GM10847 (cell line): ENCODE measurements around the gene TRIM37.

Experiments
- POLR2A ChIP-seq: IDR thresholded peaks from 2 replicates; pipeline ENCODE4 v1.6.1; 2011; ENCODE audit not compliant: insufficient read length; ENCODE audit errors: extremely low read depth

The TRIM37 gene

DNA sequence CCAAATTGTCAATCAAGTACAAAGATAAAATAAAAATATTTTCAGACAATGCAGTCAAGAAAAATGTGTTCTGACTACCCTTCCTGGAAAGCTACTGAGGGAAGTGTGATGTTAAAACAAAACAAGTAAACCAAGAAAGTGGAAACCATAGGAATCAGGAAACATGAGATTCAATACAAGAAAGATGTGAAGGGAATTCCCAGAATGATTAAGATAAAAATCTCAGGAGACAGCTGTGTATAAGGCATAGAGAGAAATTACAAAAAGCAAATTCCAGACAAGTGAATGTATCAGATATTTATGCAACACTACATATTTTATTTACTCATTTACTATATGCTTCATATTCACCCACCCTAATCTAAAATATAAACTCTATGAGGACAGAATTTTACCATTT, 32.2 kb downstream of the TRIM37 start:
- no peak for TF ChIP-seq POLR2A

DNA sequence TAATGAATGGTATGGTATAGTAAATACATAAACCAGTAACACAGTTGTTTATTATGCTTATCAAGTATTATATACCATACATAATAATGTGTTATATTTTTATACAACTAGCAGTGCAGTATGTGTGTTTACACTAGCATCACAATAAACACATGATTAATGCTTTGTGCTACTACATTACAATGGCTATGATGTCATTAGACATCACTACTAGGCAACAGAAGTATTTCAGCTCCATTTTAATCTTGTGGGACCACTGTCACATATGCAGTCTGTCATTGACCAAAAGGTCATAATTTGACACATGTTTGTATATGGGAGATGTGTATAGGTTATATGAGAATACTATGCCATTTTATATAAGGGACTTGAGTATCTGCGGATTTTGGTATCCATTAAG, 32.7 kb downstream of the TRIM37 start:
- TF ChIP-seq POLR2A: no peak

DNA sequence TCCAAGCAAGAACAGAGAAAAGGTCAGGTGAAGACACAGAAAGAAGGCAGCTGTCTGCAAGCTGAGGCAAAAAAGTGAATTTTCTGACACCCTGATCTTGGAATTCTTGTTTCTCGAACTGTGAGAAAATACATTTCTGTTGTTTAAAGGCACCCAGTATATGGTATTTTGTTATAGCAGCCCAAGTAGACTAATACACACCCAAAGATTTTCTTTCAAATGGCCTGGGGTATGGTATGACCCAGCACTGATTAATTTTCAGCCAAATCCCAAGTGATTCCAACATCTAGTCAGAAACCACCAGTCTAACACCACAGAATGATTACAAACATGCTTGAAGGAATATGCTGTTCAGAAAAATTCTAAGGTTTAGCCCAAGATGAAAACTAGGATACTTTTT, 36.8 kb downstream of the TRIM37 start:
- TF ChIP-seq POLR2A: no peak

- TF ChIP-seq POLR2A: no peak
Observed at GRCh38 chr17:59067756-59068155, 38.9 kb downstream of the TRIM37 start.

DNA sequence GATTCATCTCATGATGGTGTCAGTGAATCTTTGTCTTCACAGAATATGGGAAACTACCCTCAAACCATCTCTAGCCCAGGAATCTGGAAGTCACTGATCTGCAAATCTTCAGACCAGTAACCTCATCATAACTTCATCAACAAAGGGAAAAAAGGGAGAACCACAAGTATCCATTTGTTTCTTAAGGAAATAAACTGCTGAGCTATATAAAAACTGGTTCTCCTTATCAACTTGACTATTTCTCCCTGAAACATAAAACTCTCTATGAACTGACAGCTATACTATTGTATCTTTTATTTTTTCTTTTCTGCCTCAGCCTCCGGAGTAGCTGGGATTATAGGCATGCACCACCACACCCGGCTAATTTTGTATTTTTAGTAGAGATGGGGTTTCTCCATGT, 39.3 kb downstream of the TRIM37 start:
- no peak for TF ChIP-seq POLR2A

DNA sequence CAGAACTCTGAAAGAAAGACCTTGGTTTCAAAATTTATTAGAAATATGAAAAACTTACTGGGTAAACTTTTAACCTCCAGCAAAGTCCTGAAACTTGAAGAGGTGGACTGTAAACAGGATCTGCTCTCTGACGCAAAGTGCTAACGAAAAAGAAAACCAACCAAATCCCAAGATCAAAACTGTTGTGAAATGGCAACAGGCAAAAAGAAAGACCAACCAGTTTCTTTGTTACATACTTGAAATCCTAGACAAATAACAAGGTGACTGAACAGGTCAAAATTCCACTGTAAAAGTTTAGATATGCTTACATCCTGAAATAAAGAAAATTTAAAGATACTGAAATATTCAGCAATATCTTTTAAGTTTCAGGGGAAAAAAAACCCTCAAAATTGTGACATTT, 44.2 kb downstream of the TRIM37 start:
- no peak for TF ChIP-seq POLR2A

GRCh38 chr17:59056857-59057256, 49.8 kb downstream of the TRIM37 start:
- TF ChIP-seq POLR2A: no peak

DNA sequence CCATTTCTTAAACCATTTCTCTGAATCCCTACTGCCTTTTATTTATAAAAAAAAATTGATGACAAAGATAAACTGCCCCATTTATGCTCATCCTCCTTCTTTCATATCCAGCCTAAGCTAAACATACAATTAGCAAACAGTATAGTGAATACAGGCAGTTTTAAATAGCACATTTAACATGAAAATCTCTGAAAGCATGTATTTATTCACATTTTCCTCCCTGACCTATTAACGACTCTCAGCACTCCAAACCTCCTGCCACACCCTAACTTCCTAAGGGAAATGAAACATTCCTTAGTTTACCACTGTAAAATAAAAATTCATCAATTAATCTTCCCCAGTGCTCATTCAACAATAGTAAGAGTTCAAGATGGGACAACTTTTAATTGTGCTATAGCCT, 56.9 kb downstream of the TRIM37 start:
- TF ChIP-seq POLR2A: no peak

- no peak for TF ChIP-seq POLR2A
Observed at GRCh38 chr17:59047616-59048015, 59.1 kb downstream of the TRIM37 start.

GRCh38 chr17:59046192-59046591, 60.5 kb downstream of the TRIM37 start:
- no peak for TF ChIP-seq POLR2A

- TF ChIP-seq POLR2A: no peak
Observed at GRCh38 chr17:59038734-59039133, 67.9 kb downstream of the TRIM37 start.

- TF ChIP-seq POLR2A: no peak
Observed at GRCh38 chr17:59037960-59038359, 68.7 kb downstream of the TRIM37 start.

DNA sequence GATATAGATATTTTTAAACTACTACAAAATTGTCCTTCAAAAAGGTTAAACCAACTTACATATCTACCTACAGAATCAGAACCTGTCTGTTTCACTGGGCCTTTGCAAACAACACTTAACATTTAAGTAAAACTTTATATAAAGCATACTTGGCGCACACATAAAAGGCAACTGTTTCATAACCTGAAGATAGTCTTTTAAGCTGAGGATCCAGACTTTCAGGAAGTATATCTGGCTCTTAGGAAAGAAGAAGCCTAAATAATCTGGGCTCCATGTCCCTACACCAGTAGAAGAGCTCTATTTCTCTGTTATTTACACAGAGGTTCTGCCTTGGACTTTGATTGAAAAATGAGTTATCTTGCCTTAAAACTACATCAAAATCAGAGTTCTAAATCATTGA, 75.9 kb downstream of the TRIM37 start:
- no peak for TF ChIP-seq POLR2A

DNA sequence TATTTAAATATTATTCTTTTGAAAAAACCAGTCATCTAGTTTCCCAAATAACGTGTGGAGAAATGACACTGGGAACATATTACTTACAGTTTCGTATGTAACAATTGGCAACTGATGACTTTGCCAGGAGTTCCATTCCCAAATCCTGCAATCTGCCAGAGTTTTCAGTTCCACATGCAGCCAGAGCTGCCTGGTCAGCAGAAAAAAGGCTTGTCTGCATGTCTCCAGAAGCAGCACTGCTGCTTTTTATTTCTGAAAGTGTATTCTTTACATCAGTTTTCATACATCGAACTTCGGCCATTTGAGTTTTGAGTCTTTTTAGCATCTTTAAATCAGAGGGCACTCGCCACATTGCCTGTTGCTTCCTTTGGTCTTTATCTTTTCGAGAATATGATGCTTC, 78.4 kb downstream of the TRIM37 start:
- TF ChIP-seq POLR2A: no peak

GRCh38 chr17:59027750-59028149, 78.9 kb downstream of the TRIM37 start:
- no peak for TF ChIP-seq POLR2A

DNA sequence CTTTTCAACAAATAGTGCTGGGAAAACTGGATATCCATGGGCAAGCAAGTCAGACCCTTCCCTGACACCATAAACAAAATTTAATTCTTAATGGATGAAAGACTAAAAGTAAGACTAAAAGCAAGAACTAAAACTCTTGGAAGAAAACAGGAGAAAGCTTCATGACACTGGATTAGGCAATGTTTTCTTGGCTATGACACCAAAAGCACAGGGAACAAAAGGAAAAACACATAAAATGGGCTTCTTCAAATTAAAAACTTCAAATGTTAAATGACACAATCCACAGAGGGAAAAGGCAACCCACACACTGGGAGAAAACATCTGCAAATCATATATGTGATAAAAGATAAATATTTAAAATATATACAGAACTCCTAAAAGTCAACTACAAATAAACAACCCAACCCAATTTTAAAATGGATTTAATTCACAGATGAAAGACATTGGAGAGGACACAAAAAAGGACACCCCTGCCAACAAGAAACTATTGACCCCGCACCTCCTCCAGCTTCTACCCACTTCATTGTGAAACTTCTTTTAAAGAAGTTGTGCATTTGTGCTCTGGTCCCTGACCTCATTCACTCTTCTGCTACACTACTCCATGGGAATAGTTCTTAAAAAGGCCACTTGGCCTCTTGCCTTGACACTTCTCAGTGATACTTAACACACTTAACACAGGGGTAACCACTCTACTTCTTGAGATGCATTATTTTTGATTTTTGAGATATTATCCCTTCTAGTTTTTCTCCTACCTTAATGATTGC, 80.3 kb downstream of the TRIM37 start:
- TF ChIP-seq POLR2A: no peak

GRCh38 chr17:59024916-59025315, 81.8 kb downstream of the TRIM37 start:
- TF ChIP-seq POLR2A: no peak

DNA sequence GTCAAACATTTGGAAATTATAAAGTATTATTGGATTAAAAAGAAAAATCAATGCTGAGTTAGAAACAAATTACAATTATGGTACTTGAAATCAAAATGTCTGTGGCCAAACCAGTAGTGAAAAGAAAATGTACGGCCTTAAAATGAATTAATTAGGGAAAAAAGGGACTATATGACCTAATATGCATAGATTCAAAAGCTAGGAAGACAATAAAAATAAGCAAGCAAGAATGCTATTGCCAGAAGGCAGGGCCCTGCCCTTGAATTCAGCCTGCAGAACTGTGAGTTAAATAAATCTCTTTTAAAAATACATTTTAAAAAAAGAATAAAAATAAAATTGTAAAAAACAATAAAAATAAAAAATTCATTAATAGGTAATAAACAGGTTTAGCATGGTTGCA, 88.7 kb downstream of the TRIM37 start:
- no peak for TF ChIP-seq POLR2A

DNA sequence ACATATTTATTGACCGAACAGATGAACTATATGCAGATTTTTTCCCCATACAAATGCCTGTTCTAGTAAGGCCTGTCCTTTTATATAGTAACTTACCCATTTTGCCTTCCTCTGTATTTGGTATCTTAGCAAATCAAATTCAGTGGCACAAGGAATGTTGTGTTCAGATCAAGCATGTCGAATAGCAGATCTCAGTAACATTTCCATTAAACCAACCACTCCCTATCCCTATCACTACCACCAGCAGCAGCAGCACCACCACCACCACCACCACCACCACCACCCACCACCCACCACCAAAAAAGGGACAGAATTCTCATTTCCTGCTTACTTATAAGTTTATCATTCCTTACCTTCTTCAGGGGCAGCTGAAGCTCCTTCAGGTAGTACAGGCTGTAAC, 94.7 kb downstream of the TRIM37 start:
- TF ChIP-seq POLR2A: no peak
